ENCODE results near the gene PPM1K.
"Not testable (repeated sequence)": the region's sequence is repeated elsewhere in the genome, so short reads cannot be mapped to it uniquely, and the experiment has no call there.

Gene PPM1K

DNA sequence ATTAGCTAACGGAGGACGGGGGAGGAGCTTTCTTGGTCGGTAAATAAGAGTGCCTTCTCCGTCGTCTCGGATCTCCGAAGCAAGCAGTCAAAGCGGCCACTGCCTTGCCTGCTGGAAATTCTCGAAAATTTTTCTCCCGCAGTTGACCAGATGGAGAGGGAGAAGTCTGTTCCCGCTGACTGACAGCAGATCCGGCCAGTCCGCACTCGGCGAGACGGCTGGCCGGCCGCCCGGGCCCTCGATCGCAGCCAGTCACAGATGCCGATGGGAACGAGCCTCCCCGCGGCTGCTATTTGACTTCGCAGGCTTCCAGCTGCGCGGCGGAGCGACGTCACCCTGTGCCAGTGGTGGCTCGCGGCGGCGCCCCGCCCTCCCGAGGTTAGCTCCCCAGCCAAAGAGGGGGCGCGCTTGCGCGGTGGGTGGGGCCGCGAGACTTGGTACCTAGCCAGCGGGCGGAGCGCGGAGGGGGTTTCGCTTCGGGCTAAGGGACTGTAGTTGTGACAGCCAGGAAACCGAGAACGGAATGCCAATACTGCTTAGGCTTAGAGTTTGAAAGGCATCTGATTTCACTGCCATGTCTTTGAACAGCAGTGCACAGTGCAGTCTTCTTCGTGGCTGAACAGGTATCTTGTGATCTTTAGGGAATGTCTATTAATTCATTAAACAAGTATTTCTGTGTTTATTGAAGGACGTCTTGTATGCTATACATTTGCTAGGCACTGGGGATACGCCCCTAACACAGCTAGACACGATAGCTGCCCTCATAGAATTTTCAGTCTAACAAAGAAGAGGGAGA, at the start of gene PPM1K:
Gene PPM1K (minus strand): TSS at position 123 of the 796 bp plus-strand sequence. CDS start 5,978 bp downstream, outside the sequence.
- DNase-seq (ENCODE audit: low read depth in 4 of 4, low spot score in 1 of 4) = peak; percentile 95 to 99 (median 98)

DNA sequence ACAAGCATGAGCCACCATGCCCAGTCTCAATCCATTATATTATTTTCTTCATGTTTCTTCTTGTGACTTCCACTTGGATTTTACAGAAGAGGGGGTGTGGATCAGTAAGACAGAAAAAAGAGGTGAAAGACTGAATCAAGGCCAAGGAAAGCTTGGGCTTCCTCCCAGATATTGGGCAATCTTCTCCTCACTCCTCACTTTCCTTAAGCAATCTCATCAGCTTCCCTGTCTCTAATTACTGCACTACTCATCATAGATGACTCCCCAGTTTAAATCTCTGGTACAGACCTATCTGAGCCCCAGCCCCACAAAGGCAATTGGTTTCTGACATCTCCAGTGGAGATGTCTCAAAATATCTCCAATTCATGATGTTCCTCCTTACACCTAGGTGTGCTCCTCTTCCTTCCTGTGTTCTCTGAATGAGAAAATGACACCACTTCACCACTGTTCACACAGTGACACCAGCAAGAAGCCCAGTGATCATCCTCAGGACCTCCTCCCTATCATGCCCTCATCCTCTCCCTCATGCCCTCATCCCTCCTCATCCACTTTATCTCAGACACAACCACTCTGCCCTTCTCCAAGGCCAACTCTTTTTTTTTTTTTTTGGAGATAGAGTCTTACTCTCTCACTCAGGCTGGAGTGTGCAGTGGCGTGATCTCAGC, 49.5 kb upstream of the PPM1K start:
- DNase-seq (ENCODE audit: low read depth in 4 of 4, low spot score in 1 of 4) = no peak

DNA sequence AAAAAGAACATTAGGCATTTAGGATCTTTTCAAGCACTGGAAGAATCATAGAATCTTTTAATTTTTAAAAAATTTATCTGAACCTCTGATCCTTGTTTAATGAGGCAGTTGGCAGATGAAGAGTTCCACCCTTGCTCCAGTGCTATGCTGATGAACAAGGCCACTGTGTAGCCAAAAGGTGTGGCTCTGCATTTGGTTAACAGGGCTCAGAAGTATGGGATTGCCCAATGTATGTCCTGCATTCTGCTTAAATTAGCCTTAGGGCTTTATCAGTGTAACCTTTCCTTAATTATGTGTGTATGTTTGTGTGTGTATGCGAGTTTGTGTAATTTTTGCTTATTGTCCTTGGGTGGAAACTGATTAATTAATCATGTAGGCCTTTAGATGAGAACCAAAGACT, 43.3 kb upstream of the PPM1K start:
- DNase-seq (ENCODE audit: low read depth in 4 of 4, low spot score in 1 of 4) = no peak

DNA sequence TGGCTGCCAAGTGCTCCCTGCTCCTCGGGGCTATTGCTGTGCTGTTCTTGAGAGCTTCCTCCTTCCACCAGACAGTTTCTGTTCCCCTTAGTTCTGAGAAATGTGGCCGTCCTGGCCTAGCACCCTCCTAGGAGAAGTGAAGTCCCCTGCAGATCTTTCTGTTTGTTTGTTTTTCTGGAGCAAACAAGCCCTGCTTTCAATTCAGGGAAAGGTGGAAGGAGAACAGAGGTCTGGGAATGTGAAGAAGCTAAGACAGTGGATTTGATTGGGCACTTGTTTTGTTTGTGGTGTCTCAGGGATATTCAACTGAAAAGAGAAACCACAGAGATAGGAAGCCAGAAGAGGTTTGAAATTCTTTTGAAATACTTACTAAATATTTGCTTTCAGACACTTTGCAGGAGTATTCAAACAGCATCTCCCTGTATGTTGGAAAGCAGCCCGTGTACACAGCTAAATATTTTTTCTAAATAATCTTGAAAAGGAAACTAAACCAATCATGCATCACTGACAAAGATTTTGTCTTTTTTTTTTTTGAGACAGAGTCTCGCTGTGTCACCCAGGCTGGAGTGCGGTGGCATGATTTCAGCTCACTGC, 36.5 kb upstream of the PPM1K start:
- DNase-seq (ENCODE audit: low read depth in 4 of 4, low spot score in 1 of 4) = no peak

DNA sequence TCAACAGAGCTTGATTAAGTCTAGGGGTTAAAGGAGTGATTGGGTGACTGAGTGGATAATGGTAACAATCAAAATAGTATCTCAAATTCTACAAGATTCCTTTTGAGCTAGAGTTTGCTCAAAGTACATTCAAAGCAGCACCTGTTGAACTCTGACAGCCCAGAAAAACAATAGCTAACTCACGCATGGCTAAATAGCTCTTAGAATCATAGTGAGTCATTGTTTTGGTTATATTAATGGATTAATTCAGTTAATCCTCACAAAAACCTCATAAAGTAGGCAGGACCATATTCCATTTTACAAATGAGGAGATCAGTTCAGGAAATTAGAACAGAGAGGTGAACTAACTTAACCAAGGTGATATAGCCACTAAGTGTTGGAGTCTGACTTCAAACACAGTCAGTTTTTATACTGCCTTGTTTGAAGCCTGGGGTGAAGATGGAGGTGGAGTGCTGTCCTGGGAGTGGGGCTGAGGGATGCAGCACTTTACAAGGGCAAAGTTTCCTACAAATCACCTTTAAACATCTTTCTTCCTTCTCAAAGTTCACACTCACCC, 35.9 kb upstream of the PPM1K start:
- no peak for DNase-seq (ENCODE audit: low read depth in 4 of 4, low spot score in 1 of 4)

DNA sequence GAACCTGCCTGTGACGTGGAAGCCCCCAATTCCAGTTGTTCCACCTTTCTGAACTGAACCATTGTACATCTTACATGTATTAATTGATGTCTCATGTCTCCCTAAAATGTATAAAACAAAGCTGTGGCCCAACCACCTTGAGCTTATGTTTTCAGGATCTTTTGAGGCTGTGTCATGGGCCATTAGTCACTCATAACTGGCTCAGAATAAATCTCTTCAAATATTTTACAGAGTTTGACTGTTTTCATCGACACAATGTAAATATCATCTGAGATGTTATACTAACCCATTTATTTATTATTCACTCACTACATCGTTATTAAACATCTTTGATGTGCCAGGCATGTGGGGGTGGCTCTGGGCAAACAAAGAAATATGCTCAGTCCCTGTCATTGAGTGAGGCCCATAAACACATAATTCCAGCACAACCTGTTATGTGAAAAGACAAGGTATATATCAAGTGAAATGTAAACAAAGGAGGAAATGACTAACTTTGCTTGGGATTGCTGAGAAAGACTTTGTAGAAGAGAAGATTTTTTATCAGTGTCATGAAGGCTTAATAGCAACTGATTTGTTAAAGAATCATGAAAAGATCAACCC, 34.5 kb upstream of the PPM1K start:
- DNase-seq (ENCODE audit: low read depth in 4 of 4, low spot score in 1 of 4) = no peak

DNA sequence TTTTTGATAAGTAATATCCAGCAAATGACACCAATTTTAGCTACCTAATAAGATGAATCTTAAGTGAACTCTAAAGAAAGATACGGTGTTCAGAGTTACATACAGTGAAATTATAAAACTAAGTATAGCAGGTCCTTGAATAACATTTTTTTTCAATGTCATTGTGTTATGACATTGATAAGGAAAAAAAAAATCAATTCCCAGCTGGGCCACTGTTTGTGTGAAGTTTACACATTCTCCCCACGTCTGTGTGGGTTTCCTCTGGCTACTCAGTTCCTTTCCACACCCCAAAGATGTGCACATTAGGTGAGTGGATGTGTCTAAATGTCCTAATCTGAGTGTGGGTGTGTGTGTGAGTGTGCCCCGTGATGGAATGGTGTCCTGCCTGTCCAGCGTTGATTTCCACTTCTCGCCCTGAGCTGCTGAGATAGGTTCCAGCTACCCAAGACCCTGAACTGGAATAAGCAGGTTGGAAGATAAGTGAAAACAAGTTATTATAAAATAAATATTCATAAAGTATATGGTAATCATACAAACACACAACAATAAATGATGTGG, 31.2 kb upstream of the PPM1K start:
- no peak for DNase-seq (ENCODE audit: low read depth in 4 of 4, low spot score in 1 of 4)

DNA sequence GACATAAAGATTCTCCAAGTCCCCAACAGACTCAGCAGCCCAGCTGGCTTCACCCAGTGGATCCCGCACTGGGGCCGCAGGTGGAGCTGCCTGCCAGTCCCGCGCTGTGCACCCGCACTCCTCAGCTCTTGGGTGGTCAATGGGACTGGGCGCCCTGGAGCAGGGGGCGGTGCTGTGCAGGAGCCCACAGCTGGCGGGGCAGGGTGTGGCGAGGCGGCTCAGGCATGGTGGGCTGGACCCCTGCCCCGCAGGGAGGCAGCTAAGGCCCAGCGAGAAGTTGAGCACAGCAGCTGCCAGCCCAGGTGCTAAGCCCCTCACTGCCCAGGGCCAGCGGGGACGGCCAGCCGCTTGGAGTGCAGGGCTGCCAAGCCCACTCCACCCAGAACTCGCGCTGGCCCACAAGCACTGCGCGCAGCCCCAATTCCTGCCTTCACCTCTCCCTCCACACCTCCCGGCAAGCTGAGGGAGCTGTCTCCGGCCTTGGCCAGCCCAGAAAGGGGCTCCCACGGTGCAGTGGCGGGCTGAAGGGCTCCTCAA, 28.8 kb upstream of the PPM1K start:
- DNase-seq (ENCODE audit: low read depth in 4 of 4, low spot score in 1 of 4) = not testable (repeated sequence)

DNA sequence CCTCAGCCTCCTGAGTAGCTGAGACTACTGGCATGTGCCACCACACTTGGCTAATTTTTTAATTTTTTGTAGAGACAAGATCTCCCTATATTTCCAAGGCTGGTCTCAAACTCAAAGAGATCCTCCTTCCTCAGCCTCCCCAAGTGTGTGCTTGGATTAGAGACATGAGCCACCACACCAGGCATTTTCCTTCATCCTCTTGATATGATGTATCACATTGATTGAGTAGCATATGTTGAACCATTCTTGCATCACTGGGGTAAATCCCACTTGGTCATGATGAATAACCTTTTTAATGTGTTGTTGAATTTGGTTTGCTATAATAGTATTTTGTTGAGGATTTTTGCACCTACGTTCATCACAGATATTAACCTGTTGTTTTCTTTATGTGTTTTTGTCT, 24.2 kb upstream of the PPM1K start:
- no peak for DNase-seq (ENCODE audit: low read depth in 4 of 4, low spot score in 1 of 4)

DNA sequence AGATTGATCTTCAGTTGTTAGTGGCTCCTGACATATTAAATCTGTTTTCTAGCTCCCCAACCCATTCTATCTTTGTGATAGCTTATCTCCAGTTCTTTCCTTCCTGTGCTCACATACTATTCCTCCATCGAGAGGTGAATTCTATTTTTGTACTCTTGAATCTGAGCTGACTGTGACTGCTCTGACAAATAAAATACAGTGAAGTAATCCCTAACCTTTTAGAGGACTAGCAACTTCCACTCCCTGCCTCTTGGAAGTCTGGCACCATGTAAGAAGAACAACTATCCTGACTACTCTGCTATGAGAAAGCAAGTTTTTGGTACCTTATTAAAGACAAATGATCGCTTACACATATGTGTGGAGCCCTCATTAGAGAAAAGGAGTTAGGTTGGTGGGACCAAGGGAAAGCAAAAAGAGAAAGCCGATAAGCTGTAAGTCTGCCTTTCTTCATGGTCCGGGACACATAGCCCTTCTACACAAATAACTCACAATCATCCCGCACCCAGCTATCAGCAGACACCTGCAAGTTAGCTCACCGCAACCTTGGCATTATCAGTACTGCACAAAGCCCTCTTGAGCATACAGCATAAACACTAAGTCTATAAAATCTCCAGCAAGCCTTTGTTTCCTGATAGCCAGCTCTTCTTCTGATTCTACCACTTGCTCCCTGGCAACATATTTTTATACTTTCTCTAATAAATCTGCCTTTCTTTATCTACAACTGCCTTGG, 13.5 kb upstream of the PPM1K start:
- no peak for DNase-seq (ENCODE audit: low read depth in 4 of 4, low spot score in 1 of 4)

DNA sequence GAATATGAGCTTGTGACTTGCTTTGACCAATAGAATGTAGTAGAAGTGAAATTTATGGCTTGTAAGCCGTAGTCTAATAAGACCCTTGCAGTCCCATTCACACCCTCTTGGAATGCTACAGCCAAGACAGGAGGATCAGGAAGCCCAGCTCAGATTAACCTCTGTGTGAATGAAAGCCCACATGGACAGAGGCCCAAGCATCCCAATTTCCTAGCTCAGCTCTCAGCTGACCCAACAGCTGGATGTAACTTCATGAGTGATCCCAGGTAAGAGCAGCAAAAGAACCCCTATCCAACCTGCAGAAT, 12.8 kb upstream of the PPM1K start:
- DNase-seq (ENCODE audit: low read depth in 4 of 4, low spot score in 1 of 4) = no peak

DNA sequence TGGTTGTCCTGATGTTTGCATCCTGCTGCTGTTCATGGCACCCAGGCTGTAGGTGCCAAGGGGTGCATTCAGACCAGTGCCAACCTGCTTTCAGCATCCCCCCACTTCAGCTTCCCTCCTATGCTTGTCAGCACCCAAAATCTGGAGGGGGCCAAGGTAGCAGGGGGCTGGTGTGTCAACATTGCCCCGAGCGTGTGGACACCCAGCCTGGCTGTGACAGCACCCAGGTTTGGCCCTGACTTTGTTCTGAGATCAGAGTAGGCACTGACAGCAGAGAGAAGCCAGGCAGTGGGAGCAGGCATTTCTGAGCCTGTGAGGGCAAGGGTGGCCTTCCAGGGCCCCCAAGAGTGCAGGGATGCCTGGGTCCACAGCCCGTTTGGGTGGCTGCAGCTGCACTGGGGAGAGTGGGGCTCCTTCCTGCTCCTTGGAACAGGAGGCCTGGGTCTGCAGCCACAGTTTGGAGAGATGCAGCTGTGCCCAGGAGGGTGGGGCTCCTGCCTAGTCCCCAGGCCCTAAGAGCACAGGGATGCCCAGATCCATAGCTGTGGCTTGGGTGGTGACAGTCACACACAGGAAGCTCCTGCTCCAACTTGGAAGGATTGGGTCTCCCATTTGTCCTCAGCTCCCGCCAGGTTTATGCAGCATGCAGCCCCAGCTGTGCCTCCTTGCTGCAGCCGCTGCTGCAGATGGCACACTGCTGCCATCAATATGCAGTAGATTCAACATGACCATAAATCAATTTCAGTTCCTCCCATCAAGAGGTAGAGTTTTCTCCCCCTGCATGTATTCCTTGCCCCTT, 12.3 kb upstream of the PPM1K start:
- DNase-seq (ENCODE audit: low read depth in 4 of 4, low spot score in 1 of 4) = no peak

DNA sequence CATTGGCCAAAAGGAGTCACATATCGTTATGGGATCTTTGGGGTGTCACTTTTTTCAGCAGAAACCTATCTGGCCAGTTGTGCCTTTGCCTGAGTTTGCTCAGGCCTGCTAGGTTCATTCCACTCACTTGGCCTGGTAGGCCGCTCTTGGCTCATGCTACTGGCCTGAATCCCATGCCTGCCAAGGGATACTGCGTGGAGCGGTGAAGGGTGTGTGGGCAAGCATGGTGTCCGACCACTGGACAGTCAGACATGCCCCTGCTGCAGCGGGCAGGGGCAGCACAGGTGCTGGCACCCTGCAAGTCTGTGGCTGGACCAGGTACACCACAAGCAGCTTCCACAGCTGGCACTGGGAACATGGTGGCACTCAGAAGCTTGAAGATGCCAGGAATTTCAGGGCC, 11.3 kb upstream of the PPM1K start:
- no peak for DNase-seq (ENCODE audit: low read depth in 4 of 4, low spot score in 1 of 4)

DNA sequence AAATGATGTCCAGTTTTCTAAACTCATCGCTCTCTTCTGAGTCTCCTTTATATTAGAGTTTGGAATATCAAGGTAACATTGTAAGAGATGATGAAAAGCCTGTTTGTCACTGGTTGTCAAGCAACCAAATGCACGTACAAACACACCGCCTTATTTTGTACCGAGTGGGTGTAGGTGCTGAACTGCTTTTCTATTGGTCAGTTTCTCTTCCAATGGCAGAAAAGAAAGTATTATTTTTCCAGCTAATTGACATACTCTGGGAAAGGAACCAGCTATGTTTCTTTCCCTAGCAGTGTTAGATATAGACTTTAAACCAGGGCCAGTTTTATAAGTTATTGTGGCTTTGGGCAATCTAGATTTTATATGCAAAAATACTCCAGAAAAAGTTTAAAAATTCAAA, 6.6 kb upstream of the PPM1K start:
- DNase-seq (ENCODE audit: low read depth in 4 of 4, low spot score in 1 of 4) = no peak

DNA sequence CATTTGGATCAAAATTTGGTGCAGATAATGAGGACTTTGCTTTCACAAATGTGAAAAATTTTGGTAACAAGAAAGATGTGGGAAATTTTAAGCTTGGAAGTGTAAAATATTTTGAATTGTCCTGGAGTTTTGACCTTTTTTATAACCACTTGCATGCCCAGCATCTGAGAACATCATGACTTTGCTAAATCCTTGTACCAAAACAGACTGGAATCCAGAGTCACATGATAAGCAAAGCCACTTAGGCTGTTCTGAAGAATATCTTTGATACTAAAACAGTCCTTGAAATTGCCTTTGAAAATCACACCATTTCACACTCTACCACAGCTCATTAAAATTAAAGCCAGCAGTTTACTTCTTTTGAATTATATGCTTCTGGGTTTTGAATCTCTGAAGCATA, 2.5 kb upstream of the PPM1K start:
- DNase-seq (ENCODE audit: low read depth in 4 of 4, low spot score in 1 of 4) = no peak

DNA sequence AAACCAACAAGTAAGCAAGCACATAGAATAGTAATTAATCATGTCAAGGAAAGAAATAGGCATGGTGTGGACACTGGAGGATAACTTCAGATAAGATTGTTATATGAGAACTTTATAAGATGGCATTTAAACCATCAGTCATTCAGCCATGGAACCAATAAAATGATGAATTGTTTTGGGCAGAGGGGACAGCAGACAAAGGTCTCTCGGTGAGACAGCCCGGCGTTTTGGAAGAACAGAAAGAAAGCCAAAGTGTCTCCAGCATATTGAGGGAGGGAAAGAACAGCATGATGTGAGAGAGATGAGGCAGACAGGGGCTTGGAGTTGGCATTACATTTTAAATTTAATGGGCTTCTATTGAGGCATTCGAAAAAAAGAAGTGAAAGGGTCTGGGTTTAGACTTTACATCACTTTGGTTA, 883 bp upstream of the PPM1K start:
- no peak for DNase-seq (ENCODE audit: low read depth in 4 of 4, low spot score in 1 of 4)

DNA sequence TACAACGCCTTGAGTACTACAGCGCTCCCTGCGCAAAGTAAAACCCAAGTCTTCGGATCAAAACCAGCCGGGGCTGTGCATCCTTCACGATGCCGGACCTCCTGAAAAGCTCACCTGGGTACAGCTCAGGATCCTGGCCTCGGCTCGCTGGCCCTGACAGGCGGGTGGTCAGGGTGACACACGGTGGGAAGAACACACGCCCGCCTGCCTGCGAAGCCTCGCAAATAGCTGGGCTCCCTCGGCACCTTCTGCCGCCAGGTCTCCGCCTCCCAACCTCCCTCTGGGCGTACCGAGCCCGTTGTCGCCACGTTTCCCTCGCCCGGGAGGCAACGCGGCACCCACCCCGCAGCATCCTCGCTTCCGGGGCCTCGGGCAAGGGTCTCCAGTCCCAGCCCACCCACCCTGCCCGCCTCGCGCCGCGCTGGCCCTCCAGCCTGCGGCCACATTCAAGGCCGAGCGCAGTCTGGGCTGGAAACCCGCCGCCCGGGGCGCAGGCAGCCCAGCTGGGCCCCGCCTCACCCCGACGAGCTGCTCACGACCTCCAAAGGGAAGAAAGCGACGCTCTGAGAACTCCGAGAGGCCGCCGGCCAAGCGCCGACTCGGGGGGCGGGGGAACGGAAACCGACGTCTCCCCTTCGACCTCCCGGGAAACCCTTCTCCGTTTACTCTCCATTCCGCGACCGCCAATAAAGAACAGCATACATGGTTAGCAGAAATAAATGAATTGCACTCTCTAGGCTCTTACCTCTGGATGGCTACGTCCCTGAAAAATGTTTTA, 511 bp downstream of the PPM1K start:
- DNase-seq (ENCODE audit: low read depth in 4 of 4, low spot score in 1 of 4) = peak; percentile 30 to 53 (median 39)

DNA sequence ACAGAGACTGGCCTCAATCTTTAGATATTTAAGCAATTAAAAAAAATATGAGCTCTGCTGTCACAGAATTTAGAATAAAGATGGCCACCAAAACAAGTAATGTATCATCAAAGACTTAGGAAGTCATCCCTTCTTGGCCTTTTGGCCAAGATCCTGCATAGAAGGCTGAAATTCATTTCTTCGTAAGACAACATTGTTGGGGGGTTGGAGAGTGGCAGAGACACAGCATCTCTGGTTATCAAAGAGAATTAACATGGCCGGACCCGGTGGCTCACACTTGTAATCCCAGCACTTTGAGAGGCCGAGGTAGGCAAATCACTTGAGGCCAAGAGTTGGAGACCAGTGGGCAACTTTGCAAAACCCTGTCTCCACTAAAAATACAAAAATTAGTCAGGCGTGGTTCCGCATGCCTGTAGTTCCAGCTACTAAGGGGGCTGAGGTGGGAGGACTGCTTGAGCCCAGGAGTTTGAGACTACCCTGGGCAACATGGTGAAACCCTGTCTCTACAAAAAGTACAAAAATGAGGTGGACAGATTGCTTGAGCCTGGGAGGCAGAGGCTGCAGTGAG, 4.0 kb downstream of the PPM1K start:
- no peak for DNase-seq (ENCODE audit: low read depth in 4 of 4, low spot score in 1 of 4)

Measured in stimulated activated CD4-positive, alpha-beta T cell treated with anti-CD3 and anti-CD28 coated beads, Interleukin-1b, Interleukin-23, amount 100 ng/mL, for 24 hours (primary cell).